Endothelial cell of umbilical vein (primary cell): ENCODE data around the gene CTNNB1. TPM values are rescaled to one million over a fixed set of nuclear protein-coding genes. Genes with fewer than 3 reads are reported as not detected.
A peak's percentile ranks its signal among the peaks of the same experiment; 100 is the strongest.

Experiments used
- BruUV-seq: library from RNA; stranded (reverse); fragments of 400-500 nt; replicated peaks from 2 replicates; lab custom pipeline; 2021; lab: Mats Ljungman, UMichigan
- CTCF ChIA-PET: fragments of 300-600, 350-600 bp; sonication (Branson Sonifier 250); formaldehyde crosslinking; loops from one replicate; lab custom pipeline; 2021; ENCODE audit warnings: antibody characterized with exemption, inconsistent platforms; lab: Charles Lee
- POLR2A ChIA-PET: fragments of 300-600, 350-600 bp; sonication (Branson Sonifier 250); formaldehyde crosslinking; loops from one replicate; lab custom pipeline; 2021; ENCODE audit warnings: antibody characterized with exemption, inconsistent platforms; lab: Charles Lee
- DNase-seq: peaks from one replicate; pipeline ENCODE4 v3.0.0-alpha.2; 2011; ENCODE audit warnings: low read depth, low spot score
- FAIRE-seq: peaks from 2 replicates; lab custom pipeline; 2011; peaks lifted over from hg19 to GRCh38; lab: Jason Lieb, UNC
- H2AFZ ChIP-seq: 2 replicates; pipeline ENCODE4 v1.6.0; 2012; ENCODE audit warnings: low read depth, low read length, control low read depth, inconsistent platforms
- H3K27ac ChIP-seq: 2 replicates; pipeline ENCODE4 v1.5.1; 2011; ENCODE audit warnings: low read depth, mild to moderate bottlenecking, control low read depth, low read length, moderate library complexity; ENCODE audit not compliant: insufficient read depth
- H3K27me3 ChIP-seq, 2 experiments: 2 replicates each; pipeline versions ENCODE4 v1.6.0 to v1.6.1; 2011; ENCODE audit warnings: low read length in 2 of 2, mixed read lengths in 1 of 2; ENCODE audit not compliant: control insufficient read depth in 2 of 2, insufficient read depth in 2 of 2
- H3K36me3 ChIP-seq, 2 experiments: 2 replicates in 1 of 2; 3 replicates in 1 of 2; pipeline ENCODE4 v1.5.1; 2011; ENCODE audit warnings: low read length in 2 of 2, mild to moderate bottlenecking in 1 of 2, moderate library complexity in 1 of 2; ENCODE audit not compliant: control insufficient read depth in 2 of 2, insufficient read depth in 2 of 2; ENCODE audit errors: extremely low read depth in 1 of 2
- H3K4me1 ChIP-seq: 3 replicates; pipeline ENCODE4 v1.5.1; 2011; ENCODE audit warnings: mild to moderate bottlenecking, low read length; ENCODE audit not compliant: control insufficient read depth, insufficient read depth; ENCODE audit errors: extremely low read depth
- H3K4me2 ChIP-seq: 2 replicates; pipeline ENCODE4 v1.6.1; 2011; ENCODE audit warnings: low read length, control low read depth, mixed read lengths; ENCODE audit not compliant: insufficient read depth
- H3K4me3 ChIP-seq, 3 experiments: fragments of 200-600 bp in 1 of 3; sonication (generic), shearing (Covaris generic) in 1 of 3; replicated peaks in 1 of 3; 2 replicates each; pipeline ENCODE4 v1.5.1; 2011 to 2016; ENCODE audit warnings: control low read depth in 3 of 3, low read length in 3 of 3, mild to moderate bottlenecking in 2 of 3, inconsistent platforms in 1 of 3, low read depth in 1 of 3, moderate library complexity in 1 of 3; ENCODE audit not compliant: insufficient read depth in 1 of 3
- H3K79me2 ChIP-seq: 2 replicates; pipeline ENCODE4 v1.6.0; 2012; ENCODE audit warnings: low read length, inconsistent platforms; ENCODE audit not compliant: control insufficient read depth, insufficient read depth
- H3K9ac ChIP-seq: replicated peaks from 2 replicates; pipeline ENCODE3; 2011; ENCODE audit warnings: low read length, control low read depth; ENCODE audit not compliant: insufficient read depth; ENCODE audit errors: extremely low read depth
- H3K9me1 ChIP-seq: replicated peaks from 3 replicates; pipeline ENCODE4 v1.6.0; 2011; ENCODE audit warnings: mild to moderate bottlenecking, low read length; ENCODE audit not compliant: control insufficient read depth, insufficient read depth; ENCODE audit errors: extremely low read depth
- H3K9me3 ChIP-seq: replicated peaks from 2 replicates; pipeline ENCODE4 v1.5.1; 2012; ENCODE audit warnings: low read length, inconsistent platforms; ENCODE audit not compliant: control insufficient read depth, insufficient read depth
- H4K20me1 ChIP-seq: replicated peaks from 2 replicates; pipeline ENCODE3; 2011; ENCODE audit warnings: mild to moderate bottlenecking, low read length; ENCODE audit not compliant: control insufficient read depth, insufficient read depth; ENCODE audit errors: extremely low read depth
- EZH2 ChIP-seq: IDR thresholded peaks from 2 replicates; pipeline ENCODE4 v1.6.1; 2012; ENCODE audit warnings: borderline replicate concordance, low read depth, mild to moderate bottlenecking, moderate library complexity, low read length, inconsistent platforms; ENCODE audit not compliant: severe bottlenecking
- FOS ChIP-seq: IDR thresholded peaks from 2 replicates; pipeline ENCODE4 v1.6.1; 2011; ENCODE audit warnings: mild to moderate bottlenecking, low read length, moderate library complexity, borderline replicate concordance; ENCODE audit not compliant: insufficient read depth
- JUN ChIP-seq: IDR thresholded peaks from 2 replicates; pipeline ENCODE4 v1.6.1; 2011; ENCODE audit warnings: borderline replicate concordance, low read depth; ENCODE audit not compliant: insufficient read length, insufficient read depth
- POLR2AphosphoS5 ChIP-seq: IDR thresholded peaks from 2 replicates; pipeline ENCODE4 v1.6.1; 2012; ENCODE audit warnings: low read depth, mild to moderate bottlenecking, control low read depth, low read length, moderate library complexity; ENCODE audit not compliant: insufficient read depth
- dilution Hi-C: fragments of 300-500 bp; cut with MboI; formaldehyde crosslinking; loops from one replicate; pipeline ENCODE4 v1.15.0; 2019; ENCODE audit warnings: low sequenced_read_pairs; ENCODE audit not compliant: extremely low pct_ligation_motif_present
- intact Hi-C: fragments of 100-400 bp; cut with micrococcal nuclease; formaldehyde crosslinking; loops from one replicate; pipeline ENCODE4 v1.10.0; 2022
- polyA plus RNA-seq, 4 experiments: library from polyadenylated mRNA; depleted of rRNA in 3 of 4; stranded (reverse) in 3 of 4; unstranded in 1 of 4; fragments of >200 nt; gene quantifications; 2 replicates each; pipeline versions ENCODE4 v1.2.1 to v1.2.3, GENCODE V29; 2011 to 2012; ENCODE audit warnings: missing spikeins in 1 of 4
- total RNA-seq: library from RNA; stranded (reverse); gene quantifications from 2 replicates; pipeline ENCODE4 v1.2.3, GENCODE V29; 2021

Gene CTNNB1
- total and polyA plus RNA-seq, 2 donors (not counting 3 experiments of a cell fraction or from before 2014, with no cell fraction given) = 513 to 906 TPM

GRCh38 chr3:41243183-41243582 is 43.9 kb downstream of the CTNNB1 start:
- Histone ChIP-seq H3K27me3 (no peaks in the 10 kb centered on the region), H3K4me3 (no peak overlapping the region), H3K9me3 (no peaks in the 10 kb centered on the region), H3K79me2 (no peaks in the 10 kb centered on the region), H3K4me1 (no peaks in the 10 kb centered on the region), H3K4me2 (no peak overlapping the region), H3K27ac (no peak overlapping the region), H4K20me1 (no peaks in the 10 kb centered on the region), H3K9me1 (no peaks in the 10 kb centered on the region), H3K36me3 (peaks cover 15 to 16% of the 10 kb centered on the region in 2 experiments), H3K9ac (no peak overlapping the region), H2AFZ (no peak overlapping the region)
- CTCF ChIA-PET = no interaction called here
- POLR2A ChIA-PET = interaction anchor here (0.6 kb wide), 1 partner anchor 12 kb away, joined by 3 read pairs; no protein-coding TSS in a partner anchor
- dilution Hi-C loops = no loop called here
- TF ChIP-seq JUN = no peak
- peak; percentile 29 for TF ChIP-seq POLR2AphosphoS5
- TF ChIP-seq FOS = no peak
- DNase-seq (no peak), FAIRE-seq (no peak)
- BruUV-seq = no TSS peak
- intact Hi-C loops = loop anchor here (5.0 kb wide), 1 partner anchor 321 kb away; no protein-coding TSS in a partner anchor

- intact Hi-C loops = loop anchor here (5.0 kb wide), 2 partner anchors 322 to 638 kb away; no protein-coding TSS in a partner anchor
- no peaks in the 10 kb centered on the region for H4K20me1 ChIP-seq
- H3K9me1 ChIP-seq = no peaks in the 10 kb centered on the region
- no peak overlapping the region for H3K27ac ChIP-seq
- H3K4me2 ChIP-seq = no peak overlapping the region
- H3K4me3 ChIP-seq = no peak overlapping the region
- TF ChIP-seq JUN (no peak), POLR2AphosphoS5 (no peak), FOS (no peak), EZH2 (no peak)
- FAIRE-seq (no peak), DNase-seq (no peak)
- no peak overlapping the region for H2AFZ ChIP-seq
- H3K36me3 ChIP-seq = peaks cover 7 to 9% of the 10 kb centered on the region in 2 experiments
- no TSS peak for BruUV-seq
- H3K4me1 ChIP-seq = no peaks in the 10 kb centered on the region
- no peak overlapping the region for H3K9ac ChIP-seq
- H3K27me3 ChIP-seq = no peaks in the 10 kb centered on the region
- H3K9me3 ChIP-seq = no peaks in the 10 kb centered on the region
- dilution Hi-C loops = no loop called here
- ChIA-PET POLR2A (interaction anchor here (1.1 kb wide), 1 partner anchor 46 kb away, joined by 3 read pairs; the partner anchor contains the start of gene CTNNB1), CTCF (interaction anchor here (0.8 to 1.4 kb wide), 2 partner anchors 9 to 660 kb away, joined by 3 to 4 read pairs; no protein-coding TSS in a partner anchor)
- no peaks in the 10 kb centered on the region for H3K79me2 ChIP-seq
Observed at GRCh38 chr3:41244620-41245336, 45.5 kb downstream of the CTNNB1 start.
